ENCODE results near the gene CDK2AP2.
"Not testable (repeated sequence)": the region's sequence is repeated elsewhere in the genome, so short reads cannot be mapped to it uniquely, and the experiment has no call there.

Gene CDK2AP2

GRCh38 chr11:67507864-67508485 lies at the start of gene CDK2AP2:
Gene CDK2AP2, minus strand, starts transcription at chr11:67508162. Its CDS starts 80 bp downstream, at chr11:67508082.
- DNase-seq (ENCODE audit: low read depth in 3 of 3): peak; percentile 96 to 99 (median 96)

GRCh38 chr11:67556244-67556643 lies 48.3 kb upstream of the CDK2AP2 start:
- DNase-seq (ENCODE audit: low read depth in 3 of 3): no peak

- not testable (repeated sequence) for DNase-seq (ENCODE audit: low read depth in 3 of 3)
Observed at GRCh38 chr11:67551697-67552096, 43.7 kb upstream of the CDK2AP2 start.

GRCh38 chr11:67551127-67551526 lies 43.2 kb upstream of the CDK2AP2 start:
- no peak for DNase-seq (ENCODE audit: low read depth in 3 of 3)

GRCh38 chr11:67548555-67549110 lies 40.7 kb upstream of the CDK2AP2 start:
- no peak for DNase-seq (ENCODE audit: low read depth in 3 of 3)

DNA sequence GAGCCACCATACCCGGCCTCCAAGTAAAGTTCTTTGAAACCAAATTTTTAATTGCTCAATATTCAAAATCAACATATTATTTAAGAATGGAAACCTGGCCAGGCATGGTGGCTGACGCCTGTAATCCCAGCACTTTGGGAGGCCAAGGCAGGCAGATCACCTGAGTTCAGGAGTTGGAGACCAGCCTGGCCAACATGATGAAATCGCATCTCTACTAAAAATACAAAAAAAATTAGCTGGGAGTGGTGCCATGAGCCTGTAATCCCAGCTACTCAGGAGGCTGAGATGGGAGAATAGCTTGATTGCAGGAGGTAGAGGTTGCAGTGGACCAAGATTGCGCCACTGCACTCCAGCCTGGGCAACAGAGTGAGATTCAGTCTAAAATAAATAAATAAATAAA lies 40.1 kb upstream of the CDK2AP2 start:
- DNase-seq (ENCODE audit: low read depth in 3 of 3): not testable (repeated sequence)

DNA sequence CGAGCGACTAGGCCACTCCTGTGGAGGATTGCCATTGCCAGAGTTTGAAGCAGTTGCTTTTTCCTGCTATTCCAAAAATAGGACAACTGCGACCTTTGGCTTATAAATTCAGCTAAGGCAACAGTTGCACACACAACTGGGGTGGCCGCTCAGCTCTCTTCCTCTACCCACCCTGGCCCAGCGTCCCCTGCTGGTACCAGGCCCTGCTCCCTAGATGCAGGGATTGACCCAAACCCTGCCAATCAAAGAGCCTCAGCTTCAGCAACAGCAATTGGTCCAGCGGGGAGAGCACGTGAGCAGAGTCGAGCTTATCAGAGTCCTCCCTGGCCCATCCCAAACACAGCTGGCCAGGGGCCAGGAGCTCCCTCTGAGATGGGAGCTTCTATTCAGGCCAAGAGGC lies 37.3 kb upstream of the CDK2AP2 start:
- DNase-seq (ENCODE audit: low read depth in 3 of 3): no peak

- no peak for DNase-seq (ENCODE audit: low read depth in 3 of 3)
Observed at GRCh38 chr11:67544616-67545242, 36.8 kb upstream of the CDK2AP2 start.

DNA sequence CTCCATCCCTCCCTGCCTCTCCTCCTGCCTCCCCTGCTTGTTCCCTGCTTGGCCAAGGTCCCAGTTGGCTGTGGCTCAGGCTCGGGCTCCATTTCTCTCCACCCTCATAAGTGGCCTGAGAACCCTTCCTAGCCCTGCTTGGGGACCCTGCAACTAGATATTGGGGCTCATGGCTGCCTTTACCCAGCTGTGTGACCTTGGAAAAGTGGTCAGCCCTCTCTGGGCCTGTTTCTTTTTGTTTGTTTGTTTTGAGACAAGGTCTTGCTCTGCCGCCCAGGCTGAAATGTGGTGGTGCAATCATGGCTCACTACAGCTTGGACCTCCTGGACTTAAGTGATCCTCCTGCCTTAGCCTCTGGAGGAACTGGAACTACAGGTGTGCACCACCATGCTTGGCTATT lies 35.6 kb upstream of the CDK2AP2 start:
- DNase-seq (ENCODE audit: low read depth in 3 of 3): no peak

GRCh38 chr11:67542971-67543370 lies 35.0 kb upstream of the CDK2AP2 start:
- DNase-seq (ENCODE audit: low read depth in 3 of 3): no peak

- no peak for DNase-seq (ENCODE audit: low read depth in 3 of 3)
Observed at GRCh38 chr11:67542169-67542568, 34.2 kb upstream of the CDK2AP2 start.

DNA sequence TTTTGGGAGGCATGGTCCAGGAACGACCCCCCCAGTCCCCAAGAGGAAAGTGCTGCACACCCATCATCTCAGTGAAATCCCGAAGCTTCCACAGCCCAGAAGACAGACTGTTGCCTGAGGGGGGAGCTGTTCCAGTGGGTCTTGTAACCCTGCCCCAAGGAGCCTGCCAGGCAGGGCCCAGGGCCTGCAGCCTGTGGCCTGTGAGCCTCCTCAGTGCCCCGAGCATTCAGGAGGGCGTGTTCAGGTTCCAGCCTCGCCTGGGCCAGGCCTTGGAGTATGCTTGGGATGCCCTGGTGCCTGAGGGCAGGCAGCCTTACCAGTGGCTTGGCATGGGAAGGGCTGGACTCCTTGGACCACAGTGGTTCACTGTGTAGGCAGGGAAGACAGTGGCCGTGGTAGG lies 33.2 kb upstream of the CDK2AP2 start:
- no peak for DNase-seq (ENCODE audit: low read depth in 3 of 3)

GRCh38 chr11:67539550-67539949 lies 31.6 kb upstream of the CDK2AP2 start:
- DNase-seq (ENCODE audit: low read depth in 3 of 3): no peak

DNA sequence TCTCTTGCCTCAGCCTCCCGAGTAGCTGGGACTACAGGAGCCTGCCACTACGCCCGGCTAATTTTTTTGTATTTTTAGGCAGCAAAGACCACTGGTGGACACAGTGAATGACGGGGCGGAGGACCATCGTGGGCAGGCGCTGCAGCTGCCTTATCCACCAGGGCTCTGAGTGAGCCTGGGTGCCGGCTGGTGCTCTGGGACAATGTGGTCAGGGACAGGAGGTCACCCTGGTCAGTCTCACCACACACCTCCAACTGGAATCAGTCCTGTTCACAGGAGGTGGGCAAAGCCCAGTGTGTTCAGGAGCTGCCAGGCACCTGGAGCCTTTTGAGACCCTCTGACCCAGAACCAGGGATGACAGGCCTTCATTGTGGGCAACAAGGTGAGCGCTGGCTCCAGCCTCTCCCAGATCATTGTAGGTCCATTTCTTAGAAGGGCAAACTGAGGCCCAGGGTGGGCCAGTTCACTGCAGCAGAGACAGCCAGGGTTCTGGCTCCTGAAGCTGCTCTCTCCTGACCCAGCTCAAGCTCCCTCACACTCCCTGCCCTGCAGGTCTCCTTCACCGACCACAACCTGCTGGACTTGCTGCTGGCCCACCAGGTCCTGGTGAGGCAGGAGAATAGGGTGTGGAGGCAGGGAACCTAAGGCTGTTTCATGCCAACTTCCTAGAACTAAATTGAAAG lies 31.0 kb upstream of the CDK2AP2 start:
- no peak for DNase-seq (ENCODE audit: low read depth in 3 of 3)

- no peak for DNase-seq (ENCODE audit: low read depth in 3 of 3)
Observed at GRCh38 chr11:67538306-67538705, 30.3 kb upstream of the CDK2AP2 start.

DNA sequence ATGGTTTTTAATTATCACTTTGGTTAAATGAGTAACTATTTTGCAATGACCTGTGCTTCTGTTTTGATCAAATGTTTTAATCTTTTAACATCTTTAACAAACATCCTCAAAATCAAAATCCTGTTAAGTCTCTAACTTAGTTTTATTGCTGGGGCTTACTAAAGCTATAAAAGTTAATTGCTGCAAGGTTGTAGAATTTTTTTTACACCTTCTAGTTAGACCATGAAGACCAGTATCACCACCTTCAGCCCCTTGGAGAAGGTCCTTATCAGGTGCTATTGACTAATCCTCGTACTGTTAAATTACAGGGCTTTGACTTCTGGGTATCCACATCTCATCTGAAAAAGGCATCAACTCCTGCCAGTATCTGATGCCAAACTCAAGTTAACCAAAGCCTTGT lies 27.6 kb upstream of the CDK2AP2 start:
- DNase-seq (ENCODE audit: low read depth in 3 of 3): no peak

- no peak for DNase-seq (ENCODE audit: low read depth in 3 of 3)
Observed at GRCh38 chr11:67534070-67534679, 26.2 kb upstream of the CDK2AP2 start.

- DNase-seq (ENCODE audit: low read depth in 3 of 3): no peak
Observed at GRCh38 chr11:67532889-67533288, 24.9 kb upstream of the CDK2AP2 start.

GRCh38 chr11:67530282-67530592 lies 22.3 kb upstream of the CDK2AP2 start:
- no peak for DNase-seq (ENCODE audit: low read depth in 3 of 3)

- no peak for DNase-seq (ENCODE audit: low read depth in 3 of 3)
Observed at GRCh38 chr11:67528376-67528775, 20.4 kb upstream of the CDK2AP2 start.

- DNase-seq (ENCODE audit: low read depth in 3 of 3): no peak
Observed at GRCh38 chr11:67525275-67525976, 17.5 kb upstream of the CDK2AP2 start.

- no peak for DNase-seq (ENCODE audit: low read depth in 3 of 3)
Observed at GRCh38 chr11:67524480-67524808, 16.5 kb upstream of the CDK2AP2 start.

Measured in stimulated activated CD4-positive, alpha-beta T cell treated with anti-CD3 and anti-CD28 coated beads, TNF-alpha, amount 100 ng/mL, for 24 hours (primary cell).